ENCODE results near the gene KMT2C. TPM values are rescaled to one million over a fixed set of nuclear protein-coding genes. Genes with fewer than 3 reads are reported as not detected.

Gene KMT2C
- total and polyA plus RNA-seq, 2 of the 13 experiments (the other 11 are each of a cell fraction or from before 2014, with no cell fraction given) = 7.1 to 14.4 TPM

DNA sequence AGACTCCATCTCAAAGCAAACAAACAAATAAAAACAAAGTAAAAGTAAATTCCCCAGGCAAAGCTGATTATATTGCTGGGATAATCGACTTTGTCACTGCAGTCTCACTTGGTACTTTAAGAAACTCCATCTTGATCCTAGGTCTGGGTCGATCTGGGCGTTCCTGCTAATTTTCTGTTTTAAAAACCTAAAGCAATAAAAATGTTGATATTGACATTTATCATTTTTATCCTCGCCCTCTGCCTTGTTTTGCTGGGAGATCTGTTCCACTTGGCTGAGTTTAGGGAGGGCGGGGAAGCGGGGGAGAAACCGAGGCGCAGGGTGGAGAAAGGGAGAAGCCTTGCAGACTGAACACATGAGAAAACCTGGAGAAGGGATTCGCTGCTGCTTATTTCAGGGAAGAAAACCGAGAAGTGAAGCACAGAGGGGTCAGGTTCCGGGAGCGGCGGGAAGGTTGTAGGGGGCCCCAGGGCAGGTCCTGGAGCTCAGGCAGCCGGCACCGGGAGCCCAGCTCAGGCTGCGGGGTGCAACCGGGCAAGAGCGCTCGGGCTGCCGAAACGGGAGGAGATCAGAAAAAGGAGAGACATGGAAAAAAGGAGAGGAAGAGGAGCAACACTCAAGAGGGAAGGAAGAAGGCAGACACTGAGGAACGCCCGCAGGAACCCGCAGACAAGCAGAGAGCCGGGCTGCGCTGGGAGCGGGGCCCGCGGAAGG lies 27.3 kb upstream of the KMT2C start (continued):
- TF ChIP-seq MYC (CRISPR knock-in tag; IDR thresholded peaks at IDR 0.05; ENCODE audit: borderline replicate concordance) = no peak
- no peak for TF ChIP-seq RORA (CRISPR knock-in tag; IDR thresholded peaks at IDR 0.05)
- TF ChIP-seq ZMYM4 (CRISPR knock-in tag; IDR thresholded peaks at IDR 0.05) = no peak
- TF ChIP-seq ZSCAN25 (CRISPR knock-in tag; IDR thresholded peaks at IDR 0.05) = no peak
- TF ChIP-seq PLRG1 (conservative IDR thresholded peaks at IDR 0.05) = no peak
- TF ChIP-seq MZF1 (CRISPR knock-in tag; IDR thresholded peaks at IDR 0.05; ENCODE audit: borderline replicate concordance) = no peak
- TF ChIP-seq, protein P1, sequence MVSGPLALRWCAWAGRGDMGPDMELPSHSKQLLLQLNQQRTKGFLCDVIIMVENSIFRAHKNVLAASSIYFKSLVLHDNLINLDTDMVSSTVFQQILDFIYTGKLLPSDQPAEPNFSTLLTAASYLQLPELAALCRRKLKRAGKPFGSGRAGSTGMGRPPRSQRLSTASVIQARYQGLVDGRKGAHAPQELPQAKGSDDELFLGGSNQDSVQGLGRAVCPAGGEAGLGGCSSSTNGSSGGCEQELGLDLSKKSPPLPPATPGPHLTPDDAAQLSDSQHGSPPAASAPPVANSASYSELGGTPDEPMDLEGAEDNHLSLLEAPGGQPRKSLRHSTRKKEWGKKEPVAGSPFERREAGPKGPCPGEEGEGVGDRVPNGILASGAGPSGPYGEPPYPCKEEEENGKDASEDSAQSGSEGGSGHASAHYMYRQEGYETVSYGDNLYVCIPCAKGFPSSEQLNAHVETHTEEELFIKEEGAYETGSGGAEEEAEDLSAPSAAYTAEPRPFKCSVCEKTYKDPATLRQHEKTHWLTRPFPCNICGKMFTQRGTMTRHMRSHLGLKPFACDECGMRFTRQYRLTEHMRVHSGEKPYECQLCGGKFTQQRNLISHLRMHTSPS (CRISPR knock-in tag; IDR thresholded peaks at IDR 0.05; ENCODE audit: low read depth) = no peak
- TF ChIP-seq HHEX (CRISPR knock-in tag; IDR thresholded peaks at IDR 0.05) = no peak
- TF ChIP-seq ZC3H4 (CRISPR knock-in tag; IDR thresholded peaks at IDR 0.05; ENCODE audit: borderline replicate concordance) = no peak
- TF ChIP-seq DNMT3B (CRISPR knock-in tag; conservative IDR thresholded peaks at IDR 0.05) = no peak
- no peak for TF ChIP-seq ZNF224 (CRISPR knock-in tag; IDR thresholded peaks at IDR 0.05)
- TF ChIP-seq ZNF282 (IDR thresholded peaks at IDR 0.05; ENCODE audit: partially characterized antibody) = no peak
- TF ChIP-seq ZNF564 (CRISPR knock-in tag; IDR thresholded peaks at IDR 0.05) = no peak
- TF ChIP-seq ATAD3A (CRISPR knock-in tag; IDR thresholded peaks at IDR 0.05) = no peak
- TF ChIP-seq, protein P2, sequence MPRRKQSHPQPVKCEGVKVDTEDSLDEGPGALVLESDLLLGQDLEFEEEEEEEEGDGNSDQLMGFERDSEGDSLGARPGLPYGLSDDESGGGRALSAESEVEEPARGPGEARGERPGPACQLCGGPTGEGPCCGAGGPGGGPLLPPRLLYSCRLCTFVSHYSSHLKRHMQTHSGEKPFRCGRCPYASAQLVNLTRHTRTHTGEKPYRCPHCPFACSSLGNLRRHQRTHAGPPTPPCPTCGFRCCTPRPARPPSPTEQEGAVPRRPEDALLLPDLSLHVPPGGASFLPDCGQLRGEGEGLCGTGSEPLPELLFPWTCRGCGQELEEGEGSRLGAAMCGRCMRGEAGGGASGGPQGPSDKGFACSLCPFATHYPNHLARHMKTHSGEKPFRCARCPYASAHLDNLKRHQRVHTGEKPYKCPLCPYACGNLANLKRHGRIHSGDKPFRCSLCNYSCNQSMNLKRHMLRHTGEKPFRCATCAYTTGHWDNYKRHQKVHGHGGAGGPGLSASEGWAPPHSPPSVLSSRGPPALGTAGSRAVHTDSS (CRISPR knock-in tag; conservative IDR thresholded peaks at IDR 0.05) = no peak
- TF ChIP-seq TP53 (CRISPR knock-in tag; conservative IDR thresholded peaks at IDR 0.05) = no peak
- no peak for TF ChIP-seq CHCHD3 (CRISPR knock-in tag; IDR thresholded peaks at IDR 0.05)
- TF ChIP-seq ZBTB42 (CRISPR knock-in tag; IDR thresholded peaks at IDR 0.05) = no peak
- TF ChIP-seq ZNF510 (CRISPR knock-in tag; IDR thresholded peaks at IDR 0.05; ENCODE audit: low read depth) = 0 out of 2 replicates have a peak, but pooled peaks have one; percentile 23
- no peak for TF ChIP-seq ZNF724P (CRISPR knock-in tag; IDR thresholded peaks at IDR 0.05; ENCODE audit: borderline replicate concordance)
- TF ChIP-seq DR1 (CRISPR knock-in tag; IDR thresholded peaks at IDR 0.05) = 0 out of 2 replicates have a peak, but pooled peaks have one; percentile 4
- no peak for TF ChIP-seq TCF7 (IDR thresholded peaks at IDR 0.05; ENCODE audit: low read depth)
- TF ChIP-seq ESRRA (CRISPR knock-in tag; IDR thresholded peaks at IDR 0.05; ENCODE audit: low read depth) = 0 out of 2 replicates have a peak, but pooled peaks have one; percentile 5
- no peak for TF ChIP-seq PAX8 (CRISPR knock-in tag; IDR thresholded peaks at IDR 0.05; ENCODE audit: borderline replicate concordance)
- TF ChIP-seq, protein P3, sequence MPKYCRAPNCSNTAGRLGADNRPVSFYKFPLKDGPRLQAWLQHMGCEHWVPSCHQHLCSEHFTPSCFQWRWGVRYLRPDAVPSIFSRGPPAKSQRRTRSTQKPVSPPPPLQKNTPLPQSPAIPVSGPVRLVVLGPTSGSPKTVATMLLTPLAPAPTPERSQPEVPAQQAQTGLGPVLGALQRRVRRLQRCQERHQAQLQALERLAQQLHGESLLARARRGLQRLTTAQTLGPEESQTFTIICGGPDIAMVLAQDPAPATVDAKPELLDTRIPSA (CRISPR knock-in tag; IDR thresholded peaks at IDR 0.05; ENCODE audit: borderline replicate concordance) = no peak
